SK-N-MC (cell line): ENCODE results near the gene FASTKD3.

ENCODE experiments used
- DNase-seq: peaks from one replicate; pipeline ENCODE4 v3.0.0-alpha.2; 2011; ENCODE audit warnings: low read depth, low spot score
- H3K27ac ChIP-seq: fragments of 200-600 bp; sonication (generic); 2 replicates; pipeline ENCODE4 v1.5.1; 2016; ENCODE audit warnings: mixed run types
- H3K36me3 ChIP-seq: fragments of 200-600 bp; sonication (generic); 2 replicates; pipeline ENCODE4 v1.6.1; 2017; ENCODE audit warnings: antibody characterized with exemption, low read length, mixed read lengths; ENCODE audit not compliant: insufficient read depth
- H3K4me3 ChIP-seq: fragments of 200-600 bp; sonication (generic); 2 replicates; pipeline ENCODE4 v1.5.1; 2016
- H3K9ac ChIP-seq: fragments of 200-600 bp; sonication (generic); 2 replicates; pipeline ENCODE4 v1.8.0; 2017; ENCODE audit warnings: mixed run types, mixed read lengths; ENCODE audit not compliant: insufficient read length
- H3K9me3 ChIP-seq: fragments of 200-600 bp; sonication (generic); 2 replicates; pipeline ENCODE4 v1.6.1; 2017; ENCODE audit warnings: low read depth, mild to moderate bottlenecking, antibody characterized with exemption, low read length, moderate library complexity, mixed read lengths
- EZH2 ChIP-seq: fragments of 200-600 bp; sonication (generic); IDR thresholded peaks from one replicate; pipeline ENCODE4 v1.6.1; 2017; ENCODE audit warnings: antibody characterized with exemption
- FOXP2 ChIP-seq: optimal IDR thresholded peaks from 2 replicates; pipeline ENCODE3; 2011; ENCODE audit warnings: mild to moderate bottlenecking, moderate library complexity; ENCODE audit not compliant: insufficient read depth; ENCODE audit errors: extremely low read length, control extremely low read depth
- POLR2AphosphoS5 ChIP-seq: IDR thresholded peaks from 2 replicates; pipeline ENCODE4 v1.6.1; 2012; ENCODE audit warnings: mild to moderate bottlenecking, low read depth, low read length, borderline replicate concordance

The FASTKD3 gene

DNA sequence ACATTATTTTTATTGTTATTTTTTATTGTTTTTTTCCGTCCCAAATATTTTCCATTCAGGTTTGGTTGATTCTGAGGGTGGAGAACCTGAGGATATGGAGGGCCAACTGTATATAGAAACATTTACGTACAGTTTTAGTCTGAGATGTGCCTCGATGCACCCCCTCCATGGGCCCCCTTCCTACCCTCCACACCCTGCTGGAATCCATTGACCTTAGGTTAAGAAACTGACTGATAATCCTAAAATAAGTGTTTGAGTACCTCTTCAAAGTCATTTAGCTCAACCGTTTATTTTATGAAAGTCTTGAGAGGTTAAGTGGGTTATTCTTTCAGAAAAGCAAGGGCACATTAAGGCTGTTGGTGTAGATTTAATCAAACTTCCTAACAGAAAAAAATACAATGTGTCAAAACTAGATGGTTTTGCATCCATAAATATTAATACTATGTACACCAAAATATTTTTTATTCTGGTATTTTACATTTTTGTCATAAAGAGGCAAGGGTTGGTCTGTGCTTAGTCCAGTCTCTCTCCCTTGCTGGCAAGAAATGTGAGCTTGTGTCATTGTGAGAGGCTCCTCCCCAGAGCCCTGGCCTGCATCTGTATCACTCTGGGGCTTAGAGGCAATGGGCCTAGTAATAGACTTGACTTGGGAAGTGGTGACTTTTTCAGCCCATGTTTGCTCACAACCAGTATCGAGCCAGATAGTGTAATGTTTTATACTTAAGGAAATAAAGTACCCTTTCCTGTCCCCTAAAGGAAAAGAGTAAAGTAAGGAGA is 15.8 kb upstream of the FASTKD3 start:
- no peak for DNase-seq
- Histone ChIP-seq H3K36me3 (peaks cover 77% of the 10 kb centered on the region), H3K27ac (no peak overlapping the region), H3K9me3 (no peaks in the 10 kb centered on the region), H3K9ac (no peak overlapping the region), H3K4me3 (no peak overlapping the region)
- no peak for TF ChIP-seq POLR2AphosphoS5
- no peak for TF ChIP-seq EZH2
- no peak for TF ChIP-seq FOXP2

DNA sequence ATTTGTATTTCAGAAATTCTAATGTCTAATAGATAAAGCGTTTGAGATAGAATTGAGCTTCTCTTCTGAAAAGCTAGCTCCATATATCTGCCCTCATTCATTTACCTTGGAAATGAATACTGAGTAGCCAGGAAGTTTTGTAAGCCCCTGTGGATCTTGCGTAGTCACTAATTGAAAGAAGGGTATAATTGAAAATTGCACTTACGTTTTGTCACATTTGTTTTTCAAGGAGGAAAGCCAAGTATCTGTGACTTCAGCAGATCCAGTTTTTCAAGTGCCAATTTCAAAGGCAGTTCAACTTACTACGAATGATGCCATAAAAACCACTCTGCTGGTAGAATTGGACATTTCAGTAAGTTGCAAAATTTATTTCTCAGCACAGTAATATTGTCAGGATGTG is 14.1 kb upstream of the FASTKD3 start:
- Histone ChIP-seq H3K9ac (no peak overlapping the region), H3K36me3 (peaks cover 75% of the 10 kb centered on the region), H3K27ac (no peak overlapping the region), H3K4me3 (no peak overlapping the region), H3K9me3 (no peaks in the 10 kb centered on the region)
- no peak for TF ChIP-seq FOXP2
- no peak for TF ChIP-seq POLR2AphosphoS5
- TF ChIP-seq EZH2 = no peak
- no peak for DNase-seq

DNA sequence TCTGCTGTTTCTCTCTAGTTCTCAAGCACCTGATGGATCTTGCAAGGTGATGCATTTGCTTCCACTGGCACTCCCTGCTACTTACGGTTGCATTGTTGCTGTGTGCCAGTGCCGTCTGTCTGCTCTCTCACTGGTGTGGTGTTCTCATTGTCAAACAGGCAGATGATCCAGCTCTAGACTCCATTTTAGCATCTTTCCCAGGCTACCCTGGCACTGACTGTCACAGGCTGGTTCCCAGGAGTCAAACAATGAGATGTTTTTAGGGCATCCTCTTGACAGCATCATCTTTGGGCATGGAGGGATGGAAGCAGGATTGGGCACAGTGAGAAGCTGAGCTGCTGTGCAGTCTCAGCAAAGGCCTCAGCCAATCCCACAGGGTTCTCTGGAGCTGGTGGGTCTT is 13.0 kb upstream of the FASTKD3 start:
- Histone ChIP-seq H3K9me3 (no peaks in the 10 kb centered on the region), H3K4me3 (no peak overlapping the region), H3K36me3 (peaks cover 81% of the 10 kb centered on the region), H3K9ac (no peak overlapping the region), H3K27ac (no peak overlapping the region)
- TF ChIP-seq FOXP2 (no peak), EZH2 (no peak), POLR2AphosphoS5 (no peak)
- no peak for DNase-seq

DNA sequence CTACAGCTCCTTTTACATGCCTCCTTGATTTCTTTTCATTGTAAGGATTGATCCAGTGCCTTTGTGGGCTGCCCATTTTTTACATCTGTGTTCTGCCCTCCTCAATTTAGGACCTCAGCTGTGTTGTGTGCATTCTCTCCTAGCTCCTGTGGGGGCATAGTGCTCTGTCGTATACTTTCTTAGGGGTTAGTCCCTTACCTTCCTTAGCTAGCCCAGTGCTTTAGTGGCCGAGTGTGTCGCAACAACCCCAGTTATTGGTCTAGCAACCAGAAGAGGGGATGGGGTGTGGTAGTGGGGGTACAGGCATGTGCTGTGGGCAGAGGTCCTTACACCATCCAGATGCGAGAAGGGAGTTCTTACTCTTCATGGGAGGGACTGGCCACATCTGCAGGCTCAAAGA is 12.3 kb upstream of the FASTKD3 start:
- Histone ChIP-seq H3K4me3 (no peak overlapping the region), H3K9ac (no peak overlapping the region), H3K9me3 (no peaks in the 10 kb centered on the region), H3K27ac (no peak overlapping the region), H3K36me3 (peaks cover 81% of the 10 kb centered on the region)
- no peak for TF ChIP-seq FOXP2
- TF ChIP-seq POLR2AphosphoS5 = no peak
- TF ChIP-seq EZH2 = no peak
- no peak for DNase-seq

DNA sequence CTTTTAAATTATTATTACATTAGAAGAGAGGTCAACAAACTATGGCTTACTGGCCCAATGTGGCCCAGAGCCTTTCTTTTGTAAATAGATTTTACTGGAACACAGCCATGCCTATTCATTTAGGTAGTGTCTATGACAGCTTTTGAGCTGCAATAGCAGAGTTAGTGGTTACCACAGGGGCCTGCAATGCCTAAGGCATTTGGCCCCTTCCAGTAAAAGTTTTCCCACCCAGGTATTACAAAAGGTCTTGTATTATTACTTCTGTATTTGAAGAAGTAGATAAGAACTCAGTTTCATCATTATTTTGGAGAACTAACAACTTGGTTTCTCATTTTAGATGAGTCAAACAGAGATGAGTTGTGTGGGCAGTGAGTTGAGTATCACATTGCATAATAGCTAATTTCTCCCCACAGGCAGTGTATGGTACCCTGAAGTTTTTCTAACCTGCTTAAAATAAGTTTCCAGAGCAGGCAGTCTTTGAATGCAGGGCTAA is 9.6 kb upstream of the FASTKD3 start:
- no peak overlapping the region; the same call in 1 of the 2 replicates for H3K4me3 ChIP-seq
- H3K9me3 ChIP-seq = no peaks in the 10 kb centered on the region
- TF ChIP-seq POLR2AphosphoS5 (no peak), EZH2 (no peak), FOXP2 (no peak)
- peaks cover 86% of the 10 kb centered on the region for H3K36me3 ChIP-seq
- no peak for DNase-seq
- H3K9ac ChIP-seq = no peak overlapping the region
- H3K27ac ChIP-seq = no peak overlapping the region

DNA sequence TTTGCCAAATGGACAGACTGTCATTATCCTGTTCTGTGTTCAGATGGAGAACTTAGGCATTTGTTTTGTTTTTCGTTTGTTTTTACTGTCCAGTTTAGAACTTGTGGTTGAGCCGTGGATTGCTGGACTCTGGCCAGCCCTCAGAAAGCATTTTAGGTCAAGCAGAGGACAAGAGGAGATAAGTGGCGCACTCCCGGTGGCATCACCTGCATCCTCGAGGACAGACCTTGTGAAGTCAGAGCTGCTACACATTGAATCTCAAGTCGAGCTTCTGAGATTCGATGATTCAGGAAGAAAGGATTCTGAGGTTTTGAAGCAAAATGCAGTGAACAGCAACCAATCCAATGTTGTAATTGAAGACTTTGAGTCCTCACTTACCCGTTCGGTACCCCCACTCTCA is 9.0 kb upstream of the FASTKD3 start:
- no peak overlapping the region for H3K27ac ChIP-seq
- TF ChIP-seq FOXP2 = no peak
- no peak for TF ChIP-seq POLR2AphosphoS5
- TF ChIP-seq EZH2 = no peak
- H3K9me3 ChIP-seq = no peaks in the 10 kb centered on the region
- H3K9ac ChIP-seq = no peak overlapping the region
- H3K4me3 ChIP-seq = no peak overlapping the region
- no peak for DNase-seq
- H3K36me3 ChIP-seq = peaks cover 84% of the 10 kb centered on the region

DNA sequence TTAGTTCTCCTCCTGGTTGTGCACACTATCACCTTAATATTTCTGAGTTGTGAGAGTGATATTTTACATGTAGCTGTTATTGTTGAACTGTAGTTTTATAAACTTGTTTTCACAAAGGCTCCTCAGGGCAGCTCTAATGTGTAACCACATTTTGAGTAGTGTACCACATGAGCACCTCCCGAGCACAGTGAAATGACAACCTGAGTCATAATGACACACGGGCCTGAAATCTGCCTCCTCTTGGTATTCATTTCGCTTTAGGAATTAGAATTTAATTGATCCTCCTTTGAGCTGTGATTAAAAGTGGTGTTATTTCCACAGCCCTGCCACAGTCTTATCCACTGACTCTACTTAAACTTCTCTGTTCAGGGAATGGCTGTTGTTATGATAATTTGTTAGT is 8.0 kb upstream of the FASTKD3 start:
- Histone ChIP-seq H3K4me3 (no peak overlapping the region), H3K27ac (no peak overlapping the region), H3K36me3 (peaks cover 83% of the 10 kb centered on the region), H3K9me3 (no peaks in the 10 kb centered on the region), H3K9ac (no peak overlapping the region)
- TF ChIP-seq EZH2 (no peak), FOXP2 (no peak), POLR2AphosphoS5 (no peak)
- DNase-seq = no peak

DNA sequence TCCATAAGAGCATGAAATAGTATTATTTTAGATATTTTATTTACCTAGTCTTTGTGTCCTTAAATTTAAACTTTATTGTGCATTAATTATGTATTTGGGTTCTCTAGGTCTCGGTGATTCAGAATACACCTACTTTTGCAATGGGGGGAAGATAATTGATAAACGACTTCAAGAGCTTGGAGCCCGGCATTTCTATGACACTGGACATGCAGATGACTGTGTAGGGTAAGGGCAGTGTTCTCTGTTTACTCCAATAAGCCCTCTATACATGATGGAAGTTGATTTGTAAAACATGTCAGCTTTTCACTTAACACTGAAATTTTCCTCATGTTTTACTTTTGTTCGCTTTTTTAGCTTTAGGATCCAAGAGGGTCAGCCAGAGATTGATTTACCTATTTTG is 6.3 kb upstream of the FASTKD3 start:
- Histone ChIP-seq H3K4me3 (no peak overlapping the region), H3K36me3 (peaks cover 85% of the 10 kb centered on the region), H3K9ac (no peak overlapping the region), H3K27ac (no peak overlapping the region), H3K9me3 (no peaks in the 10 kb centered on the region)
- TF ChIP-seq EZH2 (no peak), POLR2AphosphoS5 (no peak), FOXP2 (no peak)
- DNase-seq = no peak

DNA sequence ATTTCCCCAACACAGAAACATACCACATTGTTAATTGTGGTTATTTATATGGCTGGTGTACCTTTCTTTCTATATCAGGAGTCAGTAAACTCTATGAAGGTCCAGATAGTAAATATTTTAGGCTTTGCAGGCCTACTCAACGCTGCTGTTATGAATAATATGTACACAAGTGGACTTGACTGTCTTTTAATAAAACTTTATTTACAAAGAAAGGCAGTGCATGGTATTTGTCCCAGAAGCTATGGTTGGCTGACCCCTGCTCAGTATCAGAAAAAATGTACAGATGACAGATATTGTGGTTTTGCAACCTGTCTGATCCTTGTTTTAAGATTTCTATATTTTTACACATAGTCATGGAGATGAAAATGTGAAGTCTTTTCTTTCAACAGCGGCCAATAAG is 5.8 kb upstream of the FASTKD3 start:
- no peaks in the 10 kb centered on the region for H3K9me3 ChIP-seq
- peaks cover 80% of the 10 kb centered on the region for H3K36me3 ChIP-seq
- no peak overlapping the region for H3K9ac ChIP-seq
- no peak for DNase-seq
- no peak overlapping the region for H3K27ac ChIP-seq
- TF ChIP-seq POLR2AphosphoS5 (no peak), EZH2 (no peak)
- no peak overlapping the region for H3K4me3 ChIP-seq
